Loucy (cell line): ENCODE measurements around the gene CDADC1.

Experiments used
- H2AFZ ChIP-seq: fragments of 200-600 bp; sonication (generic); 2 replicates; pipeline ENCODE4 v1.6.0; 2016; ENCODE audit warnings: antibody characterized with exemption, mild to moderate bottlenecking, low read length, moderate library complexity
- H3F3A ChIP-seq: fragments of 200-600 bp; 2 replicates; pipeline ENCODE4 v1.6.0; 2016; ENCODE audit warnings: antibody characterized with exemption, low read depth, mild to moderate bottlenecking
- H3K27me3 ChIP-seq: fragments of 200-600 bp; sonication (generic); 2 replicates; pipeline ENCODE4 v1.6.1; 2014; ENCODE audit warnings: low read length, mild to moderate bottlenecking; ENCODE audit not compliant: insufficient read depth, poor library complexity, severe bottlenecking
- H3K36me3 ChIP-seq: fragments of 200-600 bp; sonication (generic); 2 replicates; pipeline ENCODE4 v1.6.1; 2016; ENCODE audit warnings: low read length; ENCODE audit not compliant: insufficient read depth
- H3K4me1 ChIP-seq: fragments of 200-600 bp; sonication (generic); 2 replicates; pipeline ENCODE4 v1.5.1; 2014; ENCODE audit warnings: low read length, mild to moderate bottlenecking; ENCODE audit not compliant: insufficient read depth, poor library complexity, severe bottlenecking
- H3K4me2 ChIP-seq: fragments of 200-600 bp; sonication (generic); 2 replicates; pipeline ENCODE4 v1.6.0; 2014; ENCODE audit warnings: antibody characterized with exemption, low read length, low read depth, mild to moderate bottlenecking; ENCODE audit not compliant: poor library complexity, severe bottlenecking
- H3K4me3 ChIP-seq: fragments of 200-600 bp; sonication (generic); 2 replicates; pipeline ENCODE4 v1.5.1; 2014; ENCODE audit warnings: low read length, mild to moderate bottlenecking, mixed read lengths; ENCODE audit not compliant: poor library complexity, severe bottlenecking
- H3K79me2 ChIP-seq: fragments of 200-600 bp; sonication (generic); 2 replicates; pipeline ENCODE4 v1.6.1; 2014; ENCODE audit warnings: low read length; ENCODE audit not compliant: insufficient read depth
- H3K9ac ChIP-seq: fragments of 200-600 bp; sonication (generic); 2 replicates; pipeline ENCODE4 v1.6.0; 2014; ENCODE audit warnings: mild to moderate bottlenecking, low read depth, low read length, moderate library complexity; ENCODE audit not compliant: poor library complexity, severe bottlenecking
- H3K9me2 ChIP-seq: fragments of 200-600 bp; sonication (generic); replicated peaks from 2 replicates; pipeline ENCODE4 v1.6.1; 2016; ENCODE audit warnings: low read depth, low read length, mixed read lengths
- H3K9me3 ChIP-seq: fragments of 200-600 bp; sonication (generic); 2 replicates; pipeline ENCODE4 v1.6.1; 2014; ENCODE audit warnings: mild to moderate bottlenecking, antibody characterized with exemption, low read length, low read depth; ENCODE audit not compliant: insufficient read depth
- H4K20me1 ChIP-seq: fragments of 200-600 bp; sonication (generic); 2 replicates; pipeline ENCODE4 v1.6.0; 2014; ENCODE audit warnings: antibody characterized with exemption, low read length, mild to moderate bottlenecking; ENCODE audit not compliant: insufficient read depth, poor library complexity, severe bottlenecking
- EZH2phosphoT487 ChIP-seq: fragments of 200-600 bp; IDR thresholded peaks from 2 replicates; pipeline ENCODE4 v1.6.1; 2018; ENCODE audit warnings: antibody characterized with exemption, mild to moderate bottlenecking, moderate library complexity, borderline replicate concordance
- TF ChIP-seq, protein P1 (sequence below): fragments of 200-600 bp; sonication (generic); conservative IDR thresholded peaks from 2 replicates; pipeline ENCODE4 v1.5.1; 2014; ENCODE audit warnings: mild to moderate bottlenecking, antibody characterized with exemption, low read length

The CDADC1 gene

DNA sequence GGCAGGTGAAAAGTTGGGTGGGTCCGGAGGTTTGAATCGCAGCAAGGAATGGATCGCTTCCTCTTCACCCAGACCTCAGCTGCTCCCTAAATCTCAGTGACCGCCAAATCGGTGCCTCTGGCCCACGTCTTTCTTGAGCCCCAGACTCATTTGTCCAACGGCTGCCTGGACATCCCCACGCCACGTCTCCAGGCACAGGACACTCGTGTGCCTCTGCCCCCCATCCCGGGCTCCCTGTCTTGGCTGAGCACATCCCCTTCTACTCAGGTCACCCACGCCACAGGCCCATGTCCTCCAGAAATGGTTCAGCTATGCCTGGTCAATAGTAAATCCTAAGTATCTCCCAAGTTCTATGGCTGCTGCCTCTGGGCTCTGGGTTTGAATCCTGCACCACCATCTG lies 56.6 kb downstream of the CDADC1 start:
- no peak overlapping the region for H3K4me2 ChIP-seq
- no peak overlapping the region for H3K4me3 ChIP-seq
- TF ChIP-seq, protein P1, sequence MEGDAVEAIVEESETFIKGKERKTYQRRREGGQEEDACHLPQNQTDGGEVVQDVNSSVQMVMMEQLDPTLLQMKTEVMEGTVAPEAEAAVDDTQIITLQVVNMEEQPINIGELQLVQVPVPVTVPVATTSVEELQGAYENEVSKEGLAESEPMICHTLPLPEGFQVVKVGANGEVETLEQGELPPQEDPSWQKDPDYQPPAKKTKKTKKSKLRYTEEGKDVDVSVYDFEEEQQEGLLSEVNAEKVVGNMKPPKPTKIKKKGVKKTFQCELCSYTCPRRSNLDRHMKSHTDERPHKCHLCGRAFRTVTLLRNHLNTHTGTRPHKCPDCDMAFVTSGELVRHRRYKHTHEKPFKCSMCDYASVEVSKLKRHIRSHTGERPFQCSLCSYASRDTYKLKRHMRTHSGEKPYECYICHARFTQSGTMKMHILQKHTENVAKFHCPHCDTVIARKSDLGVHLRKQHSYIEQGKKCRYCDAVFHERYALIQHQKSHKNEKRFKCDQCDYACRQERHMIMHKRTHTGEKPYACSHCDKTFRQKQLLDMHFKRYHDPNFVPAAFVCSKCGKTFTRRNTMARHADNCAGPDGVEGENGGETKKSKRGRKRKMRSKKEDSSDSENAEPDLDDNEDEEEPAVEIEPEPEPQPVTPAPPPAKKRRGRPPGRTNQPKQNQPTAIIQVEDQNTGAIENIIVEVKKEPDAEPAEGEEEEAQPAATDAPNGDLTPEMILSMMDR, result no peak
- TF ChIP-seq EZH2phosphoT487, result no peak
- no peaks in the 10 kb centered on the region for H3K36me3 ChIP-seq
- H3K4me1 ChIP-seq, result no peaks in the 10 kb centered on the region
- H3F3A ChIP-seq, result no peaks in the 10 kb centered on the region
- H3K79me2 ChIP-seq, result no peaks in the 10 kb centered on the region
- no peaks in the 10 kb centered on the region for H3K27me3 ChIP-seq
- H4K20me1 ChIP-seq, result no peaks in the 10 kb centered on the region
- H3K9me2 ChIP-seq, result no peaks in the 10 kb centered on the region
- H2AFZ ChIP-seq, result no peak overlapping the region
- H3K9ac ChIP-seq, result no peak overlapping the region
- no peaks in the 10 kb centered on the region for H3K9me3 ChIP-seq

DNA sequence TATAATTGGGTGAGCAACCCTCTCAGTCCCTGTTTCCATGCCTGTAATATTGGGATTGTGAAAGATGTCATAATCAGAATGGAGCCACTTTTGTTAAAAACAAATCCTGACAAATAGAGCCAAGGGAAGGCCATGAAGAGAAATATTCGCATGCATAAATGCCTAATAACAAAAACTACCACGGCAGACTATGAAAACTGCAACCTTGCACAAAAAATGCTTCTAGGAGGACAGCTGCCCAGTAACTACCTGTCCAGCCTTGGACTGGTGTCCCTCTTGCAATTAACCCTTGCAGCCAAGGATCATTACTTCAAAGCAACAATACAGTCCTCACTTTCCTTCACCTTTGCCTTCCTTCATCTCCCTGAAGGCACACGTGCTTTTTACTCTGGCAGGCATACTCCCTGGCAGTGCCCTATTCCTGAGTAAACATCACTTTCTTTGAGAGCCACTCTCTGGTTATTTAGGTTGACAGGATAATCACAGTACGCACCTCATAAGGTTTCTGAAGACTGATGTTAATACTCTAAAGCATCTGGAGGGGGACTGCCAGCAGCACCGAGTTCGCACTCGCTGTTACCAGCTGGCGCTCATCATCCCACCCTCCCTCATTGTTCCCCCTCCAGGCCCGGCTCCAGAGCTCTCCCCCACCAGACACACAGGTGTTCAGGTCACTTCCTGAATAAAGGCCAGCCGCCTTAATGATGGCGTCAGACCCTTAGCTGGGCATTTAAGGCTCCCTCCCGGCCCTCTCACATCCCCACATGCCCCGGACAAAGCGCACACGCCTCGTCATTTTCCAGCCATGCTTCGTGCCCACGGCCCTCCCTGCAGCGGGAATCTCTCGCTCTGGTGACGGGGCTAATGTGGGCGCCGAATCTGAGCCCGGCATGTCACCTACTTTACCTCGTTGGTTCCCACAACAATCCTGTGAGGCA lies 57.3 kb downstream of the CDADC1 start:
- Histone ChIP-seq H3K4me2 (no peak overlapping the region), H3K9ac (no peak overlapping the region), H3K9me3 (no peaks in the 10 kb centered on the region), H2AFZ (no peak overlapping the region), H3K27me3 (no peaks in the 10 kb centered on the region), H3K4me1 (no peaks in the 10 kb centered on the region), H3F3A (no peaks in the 10 kb centered on the region), H3K36me3 (no peaks in the 10 kb centered on the region), H3K9me2 (no peaks in the 10 kb centered on the region), H3K79me2 (no peaks in the 10 kb centered on the region), H3K4me3 (no peak overlapping the region), H4K20me1 (no peaks in the 10 kb centered on the region)
- TF ChIP-seq, protein P1, result no peak
- TF ChIP-seq EZH2phosphoT487, result no peak

DNA sequence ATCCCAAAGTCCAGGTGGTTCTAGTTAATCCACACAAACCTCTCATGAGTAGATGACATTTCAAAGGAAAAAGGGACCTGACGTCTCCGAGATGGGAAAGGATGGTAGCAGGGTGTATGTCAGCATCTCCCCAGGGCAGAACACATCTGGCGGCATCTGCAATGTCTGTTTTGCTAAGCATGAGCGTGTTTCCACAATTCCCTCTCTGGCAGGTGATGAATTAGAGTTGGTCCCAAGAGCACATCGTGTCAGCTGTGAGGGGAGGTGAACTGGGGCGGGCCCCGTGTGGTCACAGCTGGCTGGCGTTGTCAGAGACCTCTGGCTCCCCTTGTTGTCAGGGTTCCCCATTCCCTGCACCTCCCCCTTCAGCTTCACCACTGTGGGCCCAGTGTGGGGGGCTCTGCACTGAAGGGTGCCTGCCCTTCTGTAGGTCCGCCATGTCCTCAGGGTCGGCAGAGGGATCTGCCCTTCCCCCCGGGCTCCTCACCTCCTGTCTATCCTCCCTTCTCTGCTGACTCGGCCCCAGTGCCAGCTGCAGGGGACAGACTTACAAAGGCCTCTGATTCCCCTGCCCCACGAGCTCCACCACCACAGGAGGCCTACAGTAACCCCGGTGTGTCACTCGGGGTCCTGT lies 58.2 kb downstream of the CDADC1 start:
- no peaks in the 10 kb centered on the region for H4K20me1 ChIP-seq
- no peaks in the 10 kb centered on the region for H3F3A ChIP-seq
- no peak overlapping the region for H2AFZ ChIP-seq
- H3K9ac ChIP-seq, result no peak overlapping the region
- H3K9me2 ChIP-seq, result no peaks in the 10 kb centered on the region
- H3K4me1 ChIP-seq, result no peaks in the 10 kb centered on the region
- H3K4me2 ChIP-seq, result no peak overlapping the region
- no peaks in the 10 kb centered on the region for H3K27me3 ChIP-seq
- no peaks in the 10 kb centered on the region for H3K36me3 ChIP-seq
- H3K4me3 ChIP-seq, result no peak overlapping the region
- no peaks in the 10 kb centered on the region for H3K9me3 ChIP-seq
- H3K79me2 ChIP-seq, result no peaks in the 10 kb centered on the region
- TF ChIP-seq EZH2phosphoT487, result no peak
- TF ChIP-seq, protein P1, result no peak
